Suprapubic skin (tissue), 4 donors: ENCODE data around the gene LDLRAD4.

Source experiments
- CTCF ChIP-seq, 2 donors: fragments of 200-600 bp in 1 of 2; fragments of 450-650 bp in 1 of 2; sonication (generic) in 1 of 2; IDR thresholded peaks; one replicate each; pipeline ENCODE4 v1.5.1; 2016 to 2019; ENCODE audit warnings: antibody characterized with exemption in 2 of 2, mild to moderate bottlenecking in 1 of 2, moderate library complexity in 1 of 2
- EP300 ChIP-seq: sonication (generic); formaldehyde crosslinking; IDR thresholded peaks from one replicate; pipeline ENCODE4 v1.6.1; 2017; ENCODE audit warnings: antibody characterized with exemption
- POLR2A ChIP-seq, 2 donors: fragments of 450-650 bp; IDR thresholded peaks; one replicate each; pipeline ENCODE4 v1.6.1; 2017; ENCODE audit warnings: antibody characterized with exemption in 2 of 2, mild to moderate bottlenecking in 2 of 2, moderate library complexity in 2 of 2
- POLR2AphosphoS5 ChIP-seq, 3 donors: sonication (generic); formaldehyde crosslinking; IDR thresholded peaks; one replicate each; pipeline ENCODE4 v1.6.1; 2017; ENCODE audit warnings: antibody characterized with exemption in 3 of 3

GRCh38 chr18:13681701-13682100 is 463.1 kb downstream of the LDLRAD4 start:
- no peak for TF ChIP-seq CTCF (IDR thresholded peaks at IDR 0.05)
- no peak for TF ChIP-seq POLR2AphosphoS5 (IDR thresholded peaks at IDR 0.05)
- no peak for TF ChIP-seq POLR2A (IDR thresholded peaks at IDR 0.05)
- TF ChIP-seq EP300 = no peak
